Common myeloid progenitor, CD34-positive (primary cell): ENCODE data around the gene ABCA13.

ENCODE experiments used
- CTCF ChIA-PET: fragments of 350-600 bp; sonication (Branson Sonifier 250); formaldehyde crosslinking; loops from one replicate; lab custom pipeline; 2021; ENCODE audit warnings: antibody characterized with exemption; lab: Charles Lee
- POLR2A ChIA-PET: fragments of 350-600 bp; sonication (Branson Sonifier 250); formaldehyde crosslinking; loops from one replicate; lab custom pipeline; 2021; ENCODE audit warnings: antibody characterized with exemption; lab: Charles Lee
- DNase-seq, 3 donors: peaks; one replicate each; pipeline versions ENCODE4 v3.0.0 to v3.0.0-alpha.2; 2013
- H3K27ac ChIP-seq, 2 experiments: 1 replicate in 1 of 2; 2 replicates in 1 of 2; pipeline ENCODE4 v1.7.0; 2013; ENCODE audit warnings: inconsistent platforms in 2 of 2, low read length in 2 of 2, mild to moderate bottlenecking in 2 of 2, low read depth in 1 of 2, moderate library complexity in 1 of 2; ENCODE audit not compliant: severe bottlenecking in 2 of 2, insufficient read depth in 1 of 2, poor library complexity in 1 of 2
- H3K27me3 ChIP-seq, 5 experiments: replicated peaks in 2 of 5; 1 replicate in 3 of 5; 2 replicates in 2 of 5; pipeline versions ENCODE4 v1.6.1 to v1.7.0; 2013; ENCODE audit warnings: low read length in 4 of 5, mild to moderate bottlenecking in 2 of 5, moderate library complexity in 2 of 5, inconsistent platforms in 1 of 5; ENCODE audit not compliant: insufficient read depth in 5 of 5, control insufficient read depth in 4 of 5
- H3K36me3 ChIP-seq, 4 experiments: 1 replicate in 2 of 4; 2 replicates in 2 of 4; pipeline versions ENCODE4 v1.6.1 to v1.7.0; 2013; ENCODE audit warnings: low read length in 3 of 4, control low read depth in 1 of 4, mild to moderate bottlenecking in 1 of 4; ENCODE audit not compliant: control insufficient read depth in 4 of 4, insufficient read depth in 4 of 4
- H3K4me1 ChIP-seq, 4 experiments: 1 replicate in 3 of 4; 2 replicates in 1 of 4; pipeline versions ENCODE4 v1.6.1 to v1.7.1; 2013; ENCODE audit warnings: low read length in 3 of 4, mild to moderate bottlenecking in 3 of 4, control low read depth in 1 of 4, inconsistent platforms in 1 of 4, moderate library complexity in 1 of 4; ENCODE audit not compliant: control insufficient read depth in 4 of 4, insufficient read depth in 4 of 4; ENCODE audit errors: control extremely low read depth in 1 of 4
- H3K4me3 ChIP-seq, 7 experiments: 1 replicate in 4 of 7; 2 replicates in 3 of 7; pipeline versions ENCODE4 v1.5.1 to v1.7.0; 2013; ENCODE audit warnings: mild to moderate bottlenecking in 7 of 7, low read length in 6 of 7, moderate library complexity in 6 of 7, inconsistent platforms in 2 of 7, low read depth in 2 of 7, control low read depth in 1 of 7; ENCODE audit not compliant: insufficient read depth in 4 of 7, control insufficient read depth in 1 of 7; ENCODE audit errors: extremely low read depth in 1 of 7
- H3K9me3 ChIP-seq, 5 experiments: 1 replicate in 4 of 5; 2 replicates in 1 of 5; pipeline versions ENCODE4 v1.6.1 to v1.7.1; 2013; ENCODE audit warnings: low read length in 4 of 5, mild to moderate bottlenecking in 2 of 5, inconsistent platforms in 1 of 5, low read depth in 1 of 5, moderate library complexity in 1 of 5; ENCODE audit not compliant: control insufficient read depth in 4 of 5, insufficient read depth in 2 of 5; ENCODE audit errors: control extremely low read depth in 1 of 5
- WGBS: methylation state at CpG from one replicate; pipeline ENCODE4 v1.1.5; 2013; ENCODE audit not compliant: insufficient coverage; 5-methylcytosine and 5-hydroxymethylcytosine counted together

Gene ABCA13

DNA sequence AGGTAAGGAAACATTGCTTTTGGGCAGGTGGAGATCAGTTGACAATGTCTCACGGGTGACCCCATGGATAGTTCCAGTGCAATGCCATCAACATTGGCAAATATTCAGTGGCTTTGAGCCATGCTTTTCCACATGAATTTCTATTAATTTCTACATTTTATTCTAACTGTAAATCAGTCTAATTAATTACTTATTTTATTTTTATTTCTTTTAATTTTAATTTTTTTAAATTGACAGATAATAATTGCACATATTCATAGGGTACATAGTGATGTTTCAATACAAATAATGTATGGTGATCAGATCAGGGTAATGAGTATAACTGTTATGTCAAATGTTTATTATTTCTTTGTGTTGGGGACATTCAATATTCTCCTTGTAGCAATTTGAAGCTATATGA, 3.8 kb downstream of the ABCA13 start:
- Histone ChIP-seq H3K36me3 (no peaks in the 10 kb centered on the region), H3K9me3 (no peaks in the 10 kb centered on the region), H3K27ac (no peak overlapping the region), H3K4me3 (no peak overlapping the region), H3K27me3 (no peaks in the 10 kb centered on the region), H3K4me1 (peaks cover 2 to 13% (median 9%) of the 10 kb centered on the region in 4 experiments)
- ChIA-PET CTCF (no interaction called here), POLR2A (no interaction called here)
- WGBS, result 88% methylated on average over 1 of the region's 1 CpG
- no peak for DNase-seq

DNA sequence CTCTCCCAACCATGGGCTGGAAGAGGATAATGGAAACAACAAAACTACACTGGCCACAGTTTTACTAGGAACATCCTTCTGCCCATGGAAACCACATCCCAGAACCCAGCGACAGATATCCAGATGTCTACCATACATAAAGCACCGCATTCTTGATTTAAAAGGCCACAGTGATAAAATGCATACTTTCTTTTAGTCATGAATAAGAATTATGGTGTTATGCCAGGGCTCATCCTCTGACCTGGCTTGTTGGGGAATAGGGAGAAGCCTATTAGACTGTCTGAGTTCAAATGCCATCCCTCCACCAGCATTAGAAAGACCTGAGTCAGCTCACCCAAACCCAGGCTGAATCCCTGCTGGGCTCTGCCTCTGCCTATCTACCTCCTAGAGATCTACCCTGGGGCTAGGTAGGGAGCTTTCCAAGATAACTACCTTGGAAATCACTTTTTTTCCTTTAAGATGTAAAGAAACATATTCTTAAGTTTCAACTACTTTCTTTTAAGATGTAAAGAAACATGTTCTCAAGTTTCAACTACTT, 5.2 kb downstream of the ABCA13 start:
- Histone ChIP-seq H3K4me3 (no peak overlapping the region), H3K27ac (no peak overlapping the region), H3K36me3 (no peaks in the 10 kb centered on the region), H3K27me3 (no peaks in the 10 kb centered on the region), H3K4me1 (no peaks in the 10 kb centered on the region), H3K9me3 (no peaks in the 10 kb centered on the region)
- ChIA-PET POLR2A (no interaction called here), CTCF (no interaction called here)
- DNase-seq, result no peak
- no CpG with 5 or more reads among the region's 2 CpGs for WGBS

DNA sequence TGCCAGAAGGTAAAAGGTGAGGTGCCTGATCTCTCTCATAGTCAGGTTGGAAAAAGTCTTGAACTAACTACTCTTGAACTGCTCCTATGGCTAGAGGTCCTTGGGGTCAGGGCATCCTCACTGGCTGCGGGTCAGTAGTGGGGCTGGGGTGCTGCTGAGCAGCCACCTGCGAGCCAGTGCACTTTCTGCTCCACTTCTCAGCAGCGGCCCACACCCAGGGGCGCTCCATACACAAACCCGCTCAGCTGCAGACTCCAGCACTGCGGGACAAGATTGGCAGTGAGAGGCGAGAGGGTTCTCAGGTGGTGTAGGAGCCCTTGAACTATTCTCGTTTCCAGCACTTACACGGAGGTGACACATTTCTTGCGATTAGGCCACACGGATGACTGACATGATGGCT, 6.0 kb downstream of the ABCA13 start:
- Histone ChIP-seq H3K4me1 (no peaks in the 10 kb centered on the region), H3K27me3 (no peaks in the 10 kb centered on the region), H3K36me3 (no peaks in the 10 kb centered on the region), H3K9me3 (no peaks in the 10 kb centered on the region), H3K27ac (no peak overlapping the region), H3K4me3 (no peak overlapping the region)
- DNase-seq, result no peak
- WGBS, result 99% methylated on average over 7 of the region's 11 CpGs
- ChIA-PET CTCF (interaction anchor here (1.0 kb wide), 1 partner anchor 10 kb away, joined by 3 read pairs; no protein-coding TSS in a partner anchor), POLR2A (no interaction called here)

DNA sequence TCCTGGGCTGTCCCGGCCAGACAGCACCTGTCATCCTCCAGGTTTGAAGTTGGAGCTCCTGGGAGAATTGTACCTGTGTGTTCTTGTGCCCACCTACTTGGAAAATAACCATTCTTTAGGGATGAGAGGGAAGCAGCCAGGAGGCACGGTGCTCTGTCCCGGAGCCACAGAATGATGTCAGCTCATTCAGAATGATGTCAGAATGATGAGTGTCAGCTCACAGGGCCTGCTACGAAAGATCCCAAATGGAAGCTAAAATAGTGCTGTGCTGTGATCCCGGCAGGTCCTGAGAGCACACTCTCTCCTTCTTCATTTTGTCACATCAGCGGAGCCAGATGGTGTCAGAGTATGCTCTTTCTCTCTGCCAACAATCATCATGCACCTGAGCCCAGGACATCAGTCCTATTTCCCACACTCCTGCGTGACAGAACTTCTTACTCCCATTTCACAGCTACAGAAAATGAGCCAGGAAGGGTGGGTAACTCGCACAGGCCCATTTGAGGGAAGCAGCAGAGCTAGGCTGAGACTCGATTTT, 8.3 kb downstream of the ABCA13 start:
- POLR2A ChIA-PET, result no interaction called here
- Histone ChIP-seq H3K4me3 (no peak overlapping the region), H3K27me3 (no peaks in the 10 kb centered on the region), H3K27ac (no peak overlapping the region), H3K9me3 (no peaks in the 10 kb centered on the region), H3K36me3 (no peaks in the 10 kb centered on the region), H3K4me1 (peaks cover 0 to 7% (median 0%) of the 10 kb centered on the region in 4 experiments)
- no peak for DNase-seq
- 96% methylated on average over 7 of the region's 9 CpGs for WGBS
- CTCF ChIA-PET, result no interaction called here

DNA sequence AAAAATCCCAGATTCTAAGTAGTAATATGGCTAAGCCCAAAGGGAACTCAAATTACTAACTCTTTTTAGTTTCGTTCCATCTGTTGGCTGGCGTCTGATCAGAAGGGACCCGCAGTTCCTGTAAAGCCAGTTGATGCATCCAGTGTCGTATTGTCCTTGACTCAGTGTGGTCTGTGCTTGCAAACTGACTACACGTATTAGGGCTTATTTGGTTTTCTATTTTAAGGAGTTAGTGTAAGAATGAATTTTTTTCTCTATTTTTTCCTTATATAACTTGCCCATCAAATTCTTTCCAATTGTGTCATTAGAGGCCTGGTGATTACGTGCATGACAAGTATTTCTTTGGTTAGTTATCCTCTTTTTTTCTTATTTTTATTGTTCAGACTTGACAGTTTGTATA, 9.7 kb downstream of the ABCA13 start:
- POLR2A ChIA-PET, result no interaction called here

DNA sequence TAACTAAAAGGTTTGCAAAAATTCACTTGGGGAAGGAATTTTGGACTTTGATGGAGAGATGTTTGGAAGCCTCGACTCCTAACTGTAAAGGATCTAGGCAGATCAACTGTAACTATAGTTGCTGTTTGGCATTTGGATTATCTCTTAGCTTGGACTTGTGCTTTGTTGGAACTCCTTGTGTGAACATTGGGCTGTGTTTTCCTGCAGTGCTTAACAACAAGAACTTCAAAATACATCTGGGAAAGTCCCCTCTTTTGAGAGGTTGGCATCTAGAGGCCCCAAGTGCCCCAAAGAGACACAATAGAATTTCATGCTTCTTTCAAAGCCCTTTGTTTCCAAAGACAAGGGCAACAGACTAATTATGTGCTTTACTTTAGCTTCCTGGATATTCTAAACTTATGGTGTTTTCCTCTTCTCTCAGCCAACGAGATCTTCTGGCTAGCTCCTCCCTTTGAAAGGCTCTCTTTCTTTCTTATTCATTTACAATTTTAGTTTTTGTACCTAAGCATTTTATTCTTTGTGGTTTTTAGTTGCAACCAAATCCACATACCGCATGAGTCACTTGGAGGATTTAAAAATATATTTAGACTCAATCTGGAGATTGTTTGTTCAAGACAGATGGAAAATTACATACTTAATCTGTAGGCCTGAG, 11.6 kb downstream of the ABCA13 start:
- ChIA-PET CTCF (interaction anchor here (1.9 kb wide), 1 partner anchor 15 kb away, joined by 4 read pairs; no protein-coding TSS in a partner anchor), POLR2A (no interaction called here)
- Histone ChIP-seq H3K9me3 (peaks cover 0 to 4% (median 0%) of the 10 kb centered on the region in 5 experiments), H3K4me3 (no peak overlapping the region), H3K36me3 (no peaks in the 10 kb centered on the region), H3K27me3 (no peaks in the 10 kb centered on the region), H3K4me1 (peaks cover 0 to 7% (median 0%) of the 10 kb centered on the region in 4 experiments), H3K27ac (no peak overlapping the region)
- no CpG with 5 or more reads among the region's 3 CpGs for WGBS
- DNase-seq, result peak in 2 of 3 donors; percentile 23 to 30

More for the DNA sequence above, 9.7 kb downstream of the ABCA13 start:
- Histone ChIP-seq H3K9me3 (no peaks in the 10 kb centered on the region), H3K27ac (no peak overlapping the region), H3K4me3 (no peak overlapping the region), H3K36me3 (no peaks in the 10 kb centered on the region), H3K4me1 (peaks cover 0 to 7% (median 0%) of the 10 kb centered on the region in 4 experiments), H3K27me3 (no peaks in the 10 kb centered on the region)
- WGBS, result 96% methylated on average over 3 of the region's 6 CpGs
- CTCF ChIA-PET, result interaction anchor here (1.9 kb wide), 1 partner anchor 17 kb away, joined by 4 read pairs; no protein-coding TSS in a partner anchor
- DNase-seq, result no peak

DNA sequence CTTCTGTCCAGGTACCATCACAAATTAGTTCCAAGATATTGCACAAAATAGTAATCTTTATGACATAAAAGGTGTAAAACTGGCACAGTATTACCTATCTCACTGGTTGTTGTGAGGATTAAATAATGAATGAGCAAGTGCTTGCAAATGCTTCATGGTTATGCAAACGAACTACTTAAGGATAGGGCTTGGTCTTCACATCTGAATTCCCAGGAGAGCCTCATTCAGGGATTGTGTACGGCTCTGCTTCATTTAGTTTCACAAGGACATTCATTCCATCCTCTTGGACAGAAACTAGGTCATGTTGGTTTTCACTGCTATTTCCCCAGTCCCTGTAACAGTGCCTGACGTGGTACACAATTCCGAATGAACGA, 12.1 kb downstream of the ABCA13 start:
- POLR2A ChIA-PET, result no interaction called here
- H3K4me1 ChIP-seq, result peaks cover 0 to 7% (median 0%) of the 10 kb centered on the region in 4 experiments
- peaks cover 0 to 8% (median 0%) of the 10 kb centered on the region in 5 experiments for H3K9me3 ChIP-seq
- no peak overlapping the region for H3K27ac ChIP-seq
- H3K4me3 ChIP-seq, result no peak overlapping the region
- H3K36me3 ChIP-seq, result no peaks in the 10 kb centered on the region
- 98% methylated on average over 5 of the region's 5 CpGs for WGBS
- CTCF ChIA-PET, result no interaction called here
- no peaks in the 10 kb centered on the region for H3K27me3 ChIP-seq
- DNase-seq, result no peak
